Ammon's horn (tissue), 1 donor: ENCODE measurements around the gene MYL7.

Experiments used
- DNase-seq: peaks from one replicate; pipeline ENCODE4 v3.0.0-alpha.2; 2016; ENCODE audit warnings: low spot score

MYL7 gene

DNA sequence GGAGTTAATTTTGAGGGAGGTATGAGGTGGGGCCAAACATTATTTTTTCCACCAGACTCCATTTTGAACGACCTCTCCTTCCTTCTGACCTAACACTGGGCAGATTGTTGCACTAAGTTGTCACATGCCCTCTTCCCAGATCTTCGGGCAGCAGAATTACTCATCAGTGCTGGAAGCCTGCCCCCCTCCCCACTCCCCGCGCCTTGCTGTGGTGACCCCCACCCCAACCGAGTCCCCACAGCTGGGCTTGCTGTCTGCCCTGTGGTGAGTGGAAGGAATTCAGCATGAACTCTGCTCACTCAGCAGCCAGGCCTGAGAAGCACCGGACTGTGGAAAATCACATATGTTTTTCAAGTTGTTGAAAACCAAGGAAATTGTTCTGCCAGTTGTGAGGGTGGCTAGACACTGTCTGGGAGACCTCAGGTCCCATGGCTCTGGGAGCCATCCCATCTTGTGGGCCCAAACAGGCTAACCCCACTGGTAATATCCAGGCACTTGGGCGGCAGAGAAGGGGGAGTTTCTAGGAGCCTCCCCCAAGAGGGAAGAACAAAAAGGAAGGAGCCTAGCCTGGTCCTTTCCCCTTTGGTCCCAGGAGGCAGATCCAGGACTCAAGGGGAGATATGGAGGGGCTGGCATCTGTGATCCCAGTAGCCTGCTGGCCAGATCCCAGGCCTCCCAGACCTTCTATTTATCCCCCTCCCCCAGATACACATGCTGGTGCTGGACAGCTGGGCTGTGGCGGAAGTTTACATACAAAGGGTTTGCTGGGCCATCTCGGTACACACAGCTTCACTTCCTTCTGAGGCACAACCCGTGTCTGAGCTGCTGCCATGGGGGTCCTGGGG, 40.5 kb downstream of the MYL7 start:
- DNase-seq: no peak

DNA sequence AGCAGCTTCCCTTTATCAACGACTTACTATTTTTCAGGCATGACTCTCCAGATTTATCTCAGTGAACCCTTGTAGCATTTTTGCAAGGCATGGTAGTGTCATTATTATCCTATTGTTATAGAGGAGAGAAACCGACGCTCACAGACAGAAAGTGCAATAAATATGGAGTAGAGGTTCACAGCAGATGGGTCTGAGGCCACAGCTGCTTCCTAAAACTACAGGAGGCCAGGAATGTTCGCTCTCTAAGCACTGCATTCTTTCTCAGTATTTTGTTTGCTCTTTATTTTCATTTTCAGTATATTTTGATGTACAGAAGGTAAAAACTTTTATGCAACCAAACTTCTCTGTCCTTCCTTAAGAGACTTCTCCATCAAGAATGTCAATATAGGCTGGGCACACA, 41.5 kb downstream of the MYL7 start:
- no peak for DNase-seq

DNA sequence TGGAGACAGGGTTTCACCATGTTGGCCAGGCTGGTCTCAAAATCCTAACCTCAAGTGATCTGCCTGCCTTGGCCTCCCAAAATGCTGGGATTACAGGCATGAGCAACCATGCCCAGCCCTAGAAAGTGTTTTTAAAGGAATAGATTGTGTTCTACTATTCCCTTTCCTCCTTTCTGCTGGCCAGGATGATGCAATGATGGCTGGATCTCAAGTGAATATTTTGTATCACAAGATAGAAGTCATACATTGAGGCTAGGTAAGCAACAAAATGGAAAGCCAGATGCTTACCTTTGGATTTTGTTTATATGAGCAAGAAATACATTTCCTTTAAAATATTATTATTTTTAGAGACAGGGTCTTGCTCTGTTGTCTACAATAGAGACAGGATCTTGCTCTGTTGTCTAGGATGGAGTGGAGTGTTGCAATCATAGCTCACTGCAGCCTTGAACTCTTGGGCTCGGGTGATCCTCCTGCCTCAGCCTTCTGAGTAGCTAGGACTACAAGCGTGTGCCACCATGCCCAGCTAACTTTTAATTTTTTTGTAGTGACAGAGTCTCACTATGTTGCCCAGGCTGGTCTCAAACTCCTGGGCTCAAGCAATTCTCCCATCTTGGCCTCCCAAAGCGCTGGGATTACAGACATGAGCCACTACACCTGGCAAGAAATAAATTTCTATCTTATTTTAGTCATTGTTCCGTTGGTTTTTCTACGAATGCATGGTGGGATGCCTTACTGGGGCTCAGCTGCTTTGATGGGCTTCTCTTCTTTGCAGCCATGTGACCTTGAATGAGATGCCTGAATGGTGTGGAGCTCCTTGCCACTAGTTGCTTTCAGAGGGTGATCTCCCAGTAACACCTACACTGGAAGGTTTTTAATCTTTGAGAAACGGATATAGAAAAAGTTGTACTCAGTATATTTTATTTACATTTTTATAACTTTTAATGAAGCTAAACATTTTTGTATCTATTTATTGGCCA, 42.8 kb downstream of the MYL7 start:
- DNase-seq: no peak

DNA sequence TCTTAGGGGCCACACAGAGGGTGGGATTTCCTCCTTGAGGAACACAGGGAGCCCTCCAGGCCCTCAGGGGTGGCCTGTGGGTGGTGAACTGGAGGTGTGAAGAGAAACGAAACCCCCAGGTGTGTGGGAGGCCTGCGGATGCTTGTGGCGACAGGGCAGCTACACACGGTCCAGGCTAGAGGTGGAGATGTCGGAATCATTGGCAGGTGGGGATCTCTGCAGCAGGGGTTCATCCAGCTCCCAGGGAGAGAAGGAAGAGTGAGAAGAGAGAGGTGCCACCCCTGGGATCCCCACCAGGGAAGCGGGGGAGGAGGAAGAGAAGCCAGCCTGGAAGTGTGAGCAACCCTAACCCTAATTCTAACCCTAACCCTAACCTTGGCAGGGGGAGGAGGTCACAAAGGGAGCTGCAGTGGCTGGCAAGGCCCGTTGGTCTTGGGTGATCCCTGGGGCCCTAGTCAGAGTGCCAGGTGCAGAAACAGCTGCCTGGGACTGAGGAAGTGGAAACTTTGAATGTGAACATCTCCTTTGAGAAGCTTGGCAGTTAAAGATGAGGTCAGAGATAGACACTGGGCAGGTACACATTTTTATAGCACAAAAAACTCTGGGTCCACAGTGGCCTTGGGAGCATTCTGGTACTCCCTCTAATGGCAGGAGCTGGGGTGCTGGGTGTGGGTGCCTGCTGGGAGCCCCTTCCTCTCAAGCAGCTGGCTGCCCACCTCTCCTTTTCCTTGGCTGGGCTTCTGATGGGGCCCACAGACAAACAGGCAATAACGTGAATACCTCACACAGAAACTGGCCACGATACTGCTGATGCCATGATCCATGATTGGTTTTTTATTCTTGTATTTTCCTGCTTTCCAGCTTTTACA, 43.8 kb downstream of the MYL7 start:
- no peak for DNase-seq

DNA sequence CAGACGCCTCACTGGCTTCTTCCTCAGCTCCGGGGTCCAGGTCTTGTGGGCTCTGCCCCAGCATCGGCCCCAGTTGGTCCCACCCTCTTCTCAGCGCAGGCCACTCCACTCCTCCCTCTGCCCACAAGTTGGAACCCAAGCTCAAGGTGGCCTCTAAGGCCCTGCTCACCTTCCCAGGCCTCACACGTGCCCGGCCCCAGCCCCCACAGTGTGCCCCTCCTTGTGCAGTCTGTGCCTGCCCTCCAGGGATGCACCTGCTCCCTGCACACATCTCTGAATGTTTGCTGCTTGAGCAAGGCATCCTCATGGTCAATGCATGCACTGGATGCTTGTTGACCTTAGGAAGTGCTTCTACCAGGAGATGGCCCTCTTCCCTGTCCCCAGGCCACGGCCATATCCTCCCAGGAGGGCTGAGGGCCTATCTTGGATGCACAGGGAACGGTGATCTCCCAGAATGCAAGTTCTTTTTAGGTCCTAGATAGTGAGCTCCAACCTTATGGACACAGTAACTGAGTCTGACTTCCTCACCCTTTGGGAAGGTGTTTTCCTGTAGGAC, 44.7 kb downstream of the MYL7 start:
- DNase-seq: no peak

DNA sequence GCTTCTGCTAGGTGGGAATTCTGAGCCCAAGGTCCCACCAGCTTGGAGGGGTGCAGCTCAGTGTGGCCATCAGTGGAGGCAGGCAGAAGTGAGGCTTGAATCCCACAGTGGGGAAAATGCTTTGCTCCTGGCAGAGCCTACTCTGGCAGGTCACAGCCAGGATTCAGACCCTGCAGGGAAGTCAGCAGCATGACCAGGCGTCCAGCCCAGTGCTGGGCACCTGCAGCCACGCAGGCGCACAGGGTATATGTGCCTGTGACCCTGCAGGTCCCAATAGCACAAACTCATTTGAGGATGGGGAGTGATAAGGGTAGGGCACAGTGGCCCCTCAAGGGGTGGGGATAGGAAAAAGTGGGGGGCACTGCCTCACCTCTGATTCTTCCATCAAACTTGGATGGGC, 45.4 kb downstream of the MYL7 start:
- DNase-seq: no peak

DNA sequence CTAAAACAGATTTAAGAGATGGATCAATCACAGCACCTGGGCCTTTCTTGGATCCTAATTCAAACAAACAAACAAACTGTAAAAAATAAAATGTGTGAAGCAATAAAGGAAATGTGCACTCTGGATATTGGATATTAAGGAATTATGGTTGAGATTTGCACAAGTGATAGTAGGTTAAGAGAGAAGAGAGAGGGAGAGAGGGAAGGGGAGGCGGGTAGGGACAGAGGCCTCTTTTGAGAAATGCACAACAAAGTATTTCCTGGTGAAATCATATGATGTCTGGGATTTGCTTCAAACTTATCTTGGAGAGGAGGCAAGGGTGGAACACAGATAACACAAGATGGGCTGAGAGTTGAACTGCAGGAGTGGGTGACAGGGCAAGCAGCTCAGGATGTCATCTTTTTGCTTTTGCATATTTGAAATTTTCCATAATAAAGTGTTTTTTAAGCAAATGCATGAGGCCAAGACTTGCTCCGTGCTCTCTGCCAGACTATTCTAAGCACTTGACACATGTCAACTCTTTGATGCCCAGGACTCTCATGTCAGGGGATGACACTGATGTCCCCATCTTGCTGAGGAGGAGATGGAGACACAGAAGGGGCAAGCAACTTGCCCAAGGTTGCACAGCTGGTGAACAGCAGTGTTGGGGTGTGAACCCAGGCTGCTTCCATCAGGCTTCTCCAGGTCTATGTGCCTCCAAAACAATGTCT, 46.1 kb downstream of the MYL7 start:
- DNase-seq: no peak

DNA sequence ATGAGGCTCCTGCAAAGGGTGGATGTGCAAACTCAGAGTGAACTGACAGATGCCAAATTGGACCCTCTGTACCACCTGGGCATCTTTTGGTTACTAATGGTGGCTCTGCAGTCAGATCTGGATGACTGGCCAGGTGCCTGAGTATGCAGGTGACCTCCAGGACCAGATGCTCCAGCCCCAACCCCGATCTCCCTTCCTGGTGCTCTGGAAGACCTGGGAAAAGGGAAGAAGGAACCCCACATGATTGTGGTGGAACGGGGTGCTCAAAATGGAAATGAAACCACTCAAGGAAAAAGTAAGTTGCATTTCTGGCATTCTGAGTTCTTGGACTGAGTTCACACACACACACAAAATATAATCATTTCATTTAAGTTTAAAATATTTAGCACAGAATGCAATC, 46.8 kb downstream of the MYL7 start:
- no peak for DNase-seq

DNA sequence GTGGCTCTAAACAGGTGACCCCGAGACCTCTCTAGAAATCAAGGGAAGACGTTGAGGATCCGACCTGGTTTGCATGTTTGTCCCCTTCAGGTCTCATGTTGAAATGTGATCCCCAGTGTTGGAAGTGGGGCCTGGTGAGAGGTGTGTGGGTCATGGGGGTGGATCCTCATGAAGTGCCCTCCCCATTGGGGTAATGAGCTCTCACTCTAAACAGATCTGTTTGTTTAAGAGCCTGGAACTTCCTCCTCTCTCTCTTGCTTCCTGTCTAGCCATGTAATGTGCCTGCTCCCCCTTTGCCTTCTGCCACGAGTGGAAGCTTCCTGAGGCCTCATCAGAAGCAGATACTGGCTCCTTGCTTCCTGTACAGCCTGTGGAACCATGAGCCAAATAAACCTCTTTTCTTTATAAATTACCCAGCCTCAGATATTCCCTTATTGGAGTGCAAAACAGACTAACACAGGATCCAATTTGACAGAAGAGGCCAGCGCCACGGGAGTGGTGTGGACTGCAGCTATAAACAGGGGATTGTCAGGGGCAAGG, 48.0 kb downstream of the MYL7 start:
- DNase-seq: no peak
